Measurements from ENCODE around the gene SNORC. TPM values are rescaled to one million over a fixed set of nuclear protein-coding genes. Genes with fewer than 3 reads are reported as not detected.
A peak's percentile ranks its signal among the peaks of the same experiment; 100 is the strongest.

SNORC gene
- total RNA-seq, 2 donors from 2014 or later, result 1.7 to 8.0 TPM

DNA sequence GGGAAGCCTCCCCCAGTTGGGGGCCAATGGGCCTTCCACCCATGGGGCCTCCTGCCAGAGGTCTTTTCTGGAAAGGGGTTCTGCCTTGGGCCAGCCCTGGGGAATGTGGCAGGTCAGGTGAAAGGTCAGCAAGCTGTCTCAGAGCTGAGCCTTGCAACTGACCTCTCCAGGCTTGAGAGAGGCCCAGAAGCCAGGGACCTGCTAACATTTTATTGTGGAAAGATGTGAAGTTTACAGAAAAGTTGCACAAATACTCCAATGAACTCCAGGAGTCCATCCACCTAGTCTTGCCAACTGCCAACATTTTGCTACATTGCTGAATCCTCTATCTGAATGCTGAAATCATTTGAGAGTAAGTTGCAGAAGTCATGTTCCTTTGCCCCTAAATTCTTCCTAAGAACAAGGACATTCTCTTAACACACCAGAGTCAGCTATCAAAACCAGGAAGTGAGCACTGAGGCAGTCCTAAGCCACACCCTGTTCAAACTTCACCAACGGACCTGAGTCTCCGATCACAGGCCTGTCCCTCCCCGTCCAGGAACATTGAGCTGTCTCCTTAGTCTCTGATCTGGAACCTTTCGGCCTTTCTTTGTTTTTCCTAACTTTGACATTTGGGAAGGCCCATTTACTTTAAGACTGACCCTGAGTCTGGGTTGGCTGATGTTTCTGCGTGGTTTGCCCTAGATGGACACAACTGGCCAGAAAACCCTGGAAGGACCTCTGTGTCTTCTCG is 4.0 kb downstream of the SNORC start:
- H3K27ac ChIP-seq, result no peak overlapping the region
- H3K36me3 ChIP-seq, result no peaks in the 10 kb centered on the region
- no peaks in the 10 kb centered on the region for H3K9me3 ChIP-seq
- H3K4me1 ChIP-seq (replicated peaks), result no peaks in the 10 kb centered on the region
- H3K27me3 ChIP-seq (replicated peaks; ENCODE audit: insufficient read depth), result no peaks in the 10 kb centered on the region
- no peak for TF ChIP-seq POLR2A (IDR thresholded peaks at IDR 0.05)
- TF ChIP-seq, protein P1, sequence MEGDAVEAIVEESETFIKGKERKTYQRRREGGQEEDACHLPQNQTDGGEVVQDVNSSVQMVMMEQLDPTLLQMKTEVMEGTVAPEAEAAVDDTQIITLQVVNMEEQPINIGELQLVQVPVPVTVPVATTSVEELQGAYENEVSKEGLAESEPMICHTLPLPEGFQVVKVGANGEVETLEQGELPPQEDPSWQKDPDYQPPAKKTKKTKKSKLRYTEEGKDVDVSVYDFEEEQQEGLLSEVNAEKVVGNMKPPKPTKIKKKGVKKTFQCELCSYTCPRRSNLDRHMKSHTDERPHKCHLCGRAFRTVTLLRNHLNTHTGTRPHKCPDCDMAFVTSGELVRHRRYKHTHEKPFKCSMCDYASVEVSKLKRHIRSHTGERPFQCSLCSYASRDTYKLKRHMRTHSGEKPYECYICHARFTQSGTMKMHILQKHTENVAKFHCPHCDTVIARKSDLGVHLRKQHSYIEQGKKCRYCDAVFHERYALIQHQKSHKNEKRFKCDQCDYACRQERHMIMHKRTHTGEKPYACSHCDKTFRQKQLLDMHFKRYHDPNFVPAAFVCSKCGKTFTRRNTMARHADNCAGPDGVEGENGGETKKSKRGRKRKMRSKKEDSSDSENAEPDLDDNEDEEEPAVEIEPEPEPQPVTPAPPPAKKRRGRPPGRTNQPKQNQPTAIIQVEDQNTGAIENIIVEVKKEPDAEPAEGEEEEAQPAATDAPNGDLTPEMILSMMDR (IDR thresholded peaks at IDR 0.05), result no peak
- TF ChIP-seq POLR2AphosphoS5 (IDR thresholded peaks at IDR 0.05), result no peak
- no peak for DNase-seq (ENCODE audit: low spot score)
- WGBS, result 84% methylated on average over 6 of the region's 6 CpGs
- no peak overlapping the region for H3K4me3 ChIP-seq
- intact Hi-C loops (cut with DNase I), result no loop called here

DNA sequence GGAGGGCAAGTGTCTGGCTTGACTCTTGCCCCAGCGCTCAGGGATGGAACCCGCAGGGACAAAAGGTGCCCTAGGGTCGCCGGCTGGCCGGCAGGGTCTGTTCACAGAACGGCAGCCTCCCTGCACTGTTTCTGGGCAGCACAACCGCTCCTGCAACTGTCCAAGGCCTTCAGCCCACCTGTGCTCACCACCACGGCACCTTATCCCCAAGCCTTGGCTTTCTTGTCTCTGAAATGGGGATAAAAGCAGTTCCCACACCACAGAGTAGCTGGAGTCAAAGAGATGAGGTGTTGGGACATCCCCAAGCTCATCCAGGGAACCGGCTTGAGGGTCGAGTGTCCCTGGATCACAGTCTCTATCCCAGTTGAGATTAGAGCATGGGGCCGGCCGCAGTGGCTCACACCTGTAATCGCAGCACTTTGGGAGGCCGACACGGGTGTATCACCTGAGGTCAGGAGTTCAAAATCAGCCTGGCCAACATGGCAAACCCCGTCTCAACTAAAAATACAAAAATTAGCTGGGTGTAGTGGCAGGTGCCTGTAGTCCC is 4.7 kb downstream of the SNORC start:
- Histone ChIP-seq H3K4me3 (no peak overlapping the region), H3K27ac (no peak overlapping the region), H3K36me3 (no peaks in the 10 kb centered on the region), H3K9me3 (no peaks in the 10 kb centered on the region), H3K4me1 (replicated peaks) (no peaks in the 10 kb centered on the region), H3K27me3 (replicated peaks; ENCODE audit: insufficient read depth) (no peaks in the 10 kb centered on the region)
- 94% methylated on average over 16 of the region's 16 CpGs for WGBS
- TF ChIP-seq, protein P1 (IDR thresholded peaks at IDR 0.05), result no peak
- no peak for TF ChIP-seq POLR2AphosphoS5 (IDR thresholded peaks at IDR 0.05)
- no peak for TF ChIP-seq POLR2A (IDR thresholded peaks at IDR 0.05)
- no peak for DNase-seq (ENCODE audit: low spot score)
- intact Hi-C loops (cut with DNase I), result no loop called here

DNA sequence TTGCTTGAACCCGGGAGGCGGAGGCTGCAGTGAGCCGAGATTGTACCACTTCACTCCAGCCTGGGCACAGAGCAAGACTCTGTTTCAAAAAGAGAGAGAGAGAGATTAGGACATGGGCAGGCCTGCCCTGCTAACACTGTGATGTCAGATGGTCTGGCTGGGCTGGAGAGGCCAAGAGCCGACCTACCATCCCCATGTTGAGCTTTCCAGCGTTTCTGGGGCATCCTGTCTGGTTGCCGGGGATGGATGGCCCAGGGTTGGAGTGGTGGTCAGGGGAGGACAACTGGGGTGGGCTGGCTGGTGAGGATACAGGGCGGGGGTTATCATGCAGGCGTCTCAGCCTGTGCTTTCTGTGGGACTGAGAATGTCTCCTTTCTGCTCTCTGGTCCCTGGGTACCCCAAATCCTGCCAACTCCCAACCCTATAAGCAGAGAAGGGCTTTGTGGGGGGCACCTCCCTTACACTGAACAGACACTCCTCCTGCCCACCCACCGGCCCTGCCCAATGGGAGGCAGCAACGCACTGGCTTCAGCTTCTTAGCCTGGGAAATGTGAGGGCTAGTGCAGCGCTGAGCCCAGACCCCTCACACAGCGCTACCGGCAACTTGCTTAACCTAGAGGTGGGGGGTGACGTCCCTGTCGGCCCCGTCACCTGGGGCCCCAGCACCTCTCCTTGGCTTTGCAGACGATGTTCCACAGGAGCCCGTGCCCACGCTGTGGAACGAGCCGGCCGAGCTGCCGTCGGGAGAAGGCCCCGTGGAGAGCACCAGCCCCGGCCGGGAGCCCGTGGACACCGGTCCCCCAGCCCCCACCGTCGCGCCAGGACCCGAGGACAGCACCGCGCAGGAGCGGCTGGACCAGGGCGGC is 5.4 kb downstream of the SNORC start:
- no peaks in the 10 kb centered on the region for H3K4me1 ChIP-seq (replicated peaks)
- peak overlapping the region; percentile 38 to 45 for H3K4me3 ChIP-seq
- H3K36me3 ChIP-seq, result no peaks in the 10 kb centered on the region
- intact Hi-C loops (cut with DNase I), result no loop called here
- H3K9me3 ChIP-seq, result no peaks in the 10 kb centered on the region
- DNase-seq (ENCODE audit: low spot score), result no peak
- TF ChIP-seq POLR2A (IDR thresholded peaks at IDR 0.05), result no peak
- TF ChIP-seq, protein P1 (IDR thresholded peaks at IDR 0.05), result no peak
- TF ChIP-seq POLR2AphosphoS5 (IDR thresholded peaks at IDR 0.05), result no peak
- H3K27me3 ChIP-seq (replicated peaks; ENCODE audit: insufficient read depth), result no peaks in the 10 kb centered on the region
- 28% methylated on average over 24 of the region's 37 CpGs for WGBS
- H3K27ac ChIP-seq, result no peak overlapping the region

DNA sequence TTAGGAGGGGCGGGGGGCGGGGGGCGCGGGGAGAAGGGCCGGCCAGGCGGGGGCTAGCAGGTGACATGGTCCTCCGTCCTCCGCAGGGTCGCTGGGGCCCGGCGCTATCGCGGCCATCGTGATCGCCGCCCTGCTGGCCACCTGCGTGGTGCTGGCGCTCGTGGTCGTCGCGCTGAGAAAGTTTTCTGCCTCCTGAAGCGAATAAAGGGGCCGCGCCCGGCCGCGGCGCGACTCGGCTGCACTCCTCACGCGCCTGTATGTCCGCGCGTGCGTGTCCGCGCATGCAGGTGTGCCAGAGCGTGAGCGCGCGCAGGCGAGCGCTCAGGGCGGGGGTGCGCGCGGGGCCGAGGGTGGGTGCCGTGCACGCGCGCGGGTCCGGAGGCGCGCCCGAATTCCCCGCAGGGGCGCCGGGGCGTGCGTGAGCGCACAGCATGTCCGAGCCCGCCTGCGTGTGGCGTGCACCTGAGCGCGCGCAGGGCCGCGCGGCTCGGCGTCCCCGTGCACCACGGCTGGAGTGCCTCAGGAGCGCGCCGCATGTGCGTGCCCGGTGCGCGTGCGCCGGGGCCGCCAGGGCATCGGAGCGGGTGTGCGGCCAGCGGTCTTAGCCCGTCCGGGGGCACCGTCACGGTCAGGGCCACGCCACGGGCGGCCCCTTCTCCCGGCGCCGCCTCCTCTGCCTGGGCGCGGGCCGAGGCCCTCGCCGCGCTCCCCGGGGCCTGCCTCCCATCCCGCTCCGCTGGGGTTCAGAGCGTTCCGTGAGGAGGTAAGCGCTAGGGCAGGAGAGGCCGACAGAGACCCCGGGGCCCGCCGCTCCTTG is 6.3 kb downstream of the SNORC start:
- Histone ChIP-seq H3K27me3 (replicated peaks; ENCODE audit: insufficient read depth) (no peaks in the 10 kb centered on the region), H3K36me3 (no peaks in the 10 kb centered on the region), H3K27ac (peak overlapping the region in 1 of 2 donors; percentile 26), H3K9me3 (no peaks in the 10 kb centered on the region), H3K4me1 (replicated peaks) (no peaks in the 10 kb centered on the region), H3K4me3 (peak overlapping the region; percentile 38 to 45)
- intact Hi-C loops (cut with DNase I), result no loop called here
- 0% methylated on average over 38 of the region's 119 CpGs for WGBS
- no peak for TF ChIP-seq POLR2AphosphoS5 (IDR thresholded peaks at IDR 0.05)
- TF ChIP-seq, protein P1 (IDR thresholded peaks at IDR 0.05), result peak in 1 of 4 experiments; percentile 7
- DNase-seq (ENCODE audit: low spot score), result peak; percentile 39

Data from prostate gland (tissue), 2 donors.